ENCODE measurements around the gene TMEM132E.

DNA sequence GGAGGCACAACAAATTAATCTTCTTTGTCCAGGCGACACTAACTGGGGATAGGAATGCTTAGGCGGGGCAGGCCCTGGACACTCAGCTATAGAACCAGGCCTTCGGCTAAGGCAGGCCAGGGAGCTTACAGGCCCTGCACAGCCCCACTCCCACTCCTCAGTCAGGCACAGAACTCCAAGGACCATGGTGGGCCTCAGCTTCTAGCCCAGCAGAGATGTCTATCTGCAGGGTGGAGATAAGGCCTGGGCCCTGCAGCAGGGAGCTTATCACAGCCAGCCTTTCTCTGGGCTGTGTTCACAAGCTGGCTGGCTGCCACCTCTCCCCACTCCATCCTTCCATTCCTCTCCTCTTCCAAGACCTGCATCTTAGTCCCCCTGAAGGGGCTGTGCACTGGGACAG lies 68.1 kb downstream of the TMEM132E start:
- TF ChIP-seq, protein P1, sequence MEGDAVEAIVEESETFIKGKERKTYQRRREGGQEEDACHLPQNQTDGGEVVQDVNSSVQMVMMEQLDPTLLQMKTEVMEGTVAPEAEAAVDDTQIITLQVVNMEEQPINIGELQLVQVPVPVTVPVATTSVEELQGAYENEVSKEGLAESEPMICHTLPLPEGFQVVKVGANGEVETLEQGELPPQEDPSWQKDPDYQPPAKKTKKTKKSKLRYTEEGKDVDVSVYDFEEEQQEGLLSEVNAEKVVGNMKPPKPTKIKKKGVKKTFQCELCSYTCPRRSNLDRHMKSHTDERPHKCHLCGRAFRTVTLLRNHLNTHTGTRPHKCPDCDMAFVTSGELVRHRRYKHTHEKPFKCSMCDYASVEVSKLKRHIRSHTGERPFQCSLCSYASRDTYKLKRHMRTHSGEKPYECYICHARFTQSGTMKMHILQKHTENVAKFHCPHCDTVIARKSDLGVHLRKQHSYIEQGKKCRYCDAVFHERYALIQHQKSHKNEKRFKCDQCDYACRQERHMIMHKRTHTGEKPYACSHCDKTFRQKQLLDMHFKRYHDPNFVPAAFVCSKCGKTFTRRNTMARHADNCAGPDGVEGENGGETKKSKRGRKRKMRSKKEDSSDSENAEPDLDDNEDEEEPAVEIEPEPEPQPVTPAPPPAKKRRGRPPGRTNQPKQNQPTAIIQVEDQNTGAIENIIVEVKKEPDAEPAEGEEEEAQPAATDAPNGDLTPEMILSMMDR (conservative IDR thresholded peaks at IDR 0.05; ENCODE audit: low read depth, low read length), result no peak
- no peak for TF ChIP-seq EZH2 (IDR thresholded peaks at IDR 0.05; ENCODE audit: borderline replicate concordance, low read depth, low read length, poor library complexity, severe bottlenecking)
